ENCODE data around the gene WBP4. TPM values are rescaled to one million over a fixed set of nuclear protein-coding genes. Genes with fewer than 3 reads are reported as not detected.

Gene WBP4
- total and polyA plus RNA-seq, 9 of the 15 experiments (the other 6 are each of a cell fraction or from before 2014, with no cell fraction given) = 5.5 to 12.2 (median 7.9) TPM

- TF ChIP-seq ZSCAN32 (CRISPR knock-in tag; IDR thresholded peaks at IDR 0.05) = no peak
- no peak for TF ChIP-seq ETV5 (CRISPR knock-in tag; IDR thresholded peaks at IDR 0.05; ENCODE audit: low read depth)
- no peak for TF ChIP-seq MCM2 (IDR thresholded peaks at IDR 0.05; ENCODE audit: low read depth)
- TF ChIP-seq POLR2AphosphoS2 (IDR thresholded peaks at IDR 0.05; ENCODE audit: low read length) = no peak
- TF ChIP-seq MED1 (CRISPR knock-in tag; IDR thresholded peaks at IDR 0.05; ENCODE audit: borderline replicate concordance) = no peak
- TF ChIP-seq BRF1 (IDR thresholded peaks at IDR 0.05; ENCODE audit: borderline replicate concordance, extremely low read depth, insufficient read length) = no peak
- TF ChIP-seq SRSF7 (optimal IDR thresholded peaks at IDR 0.05; ENCODE audit: low read depth, low read length) = no peak
- TF ChIP-seq POLR3A (IDR thresholded peaks at IDR 0.05; ENCODE audit: borderline replicate concordance, extremely low read depth, insufficient read depth, insufficient read length) = no peak
- TF ChIP-seq ZNF511 (CRISPR knock-in tag; IDR thresholded peaks at IDR 0.05) = no peak
- no peak for TF ChIP-seq KLF13 (tag; IDR thresholded peaks at IDR 0.05; ENCODE audit: borderline replicate concordance, low read depth)
- TF ChIP-seq TRIM25 (IDR thresholded peaks at IDR 0.05; ENCODE audit: borderline replicate concordance) = no peak
- peak; percentile 39; the same call in 1 of the 2 replicates for TF ChIP-seq SMARCE1 (IDR thresholded peaks at IDR 0.05)
- no peak for TF ChIP-seq ZNF174 (CRISPR knock-in tag; IDR thresholded peaks at IDR 0.05)
- no peak for TF ChIP-seq HSF4 (CRISPR knock-in tag; IDR thresholded peaks at IDR 0.05; ENCODE audit: borderline replicate concordance)
- peak; percentile 89 for TF ChIP-seq POLR2G (IDR thresholded peaks at IDR 0.05; ENCODE audit: low read depth, low read length)
- no peak for TF ChIP-seq PML (IDR thresholded peaks at IDR 0.05; ENCODE audit: low read length)
- no peak for TF ChIP-seq ZBTB5 (IDR thresholded peaks at IDR 0.05)
- TF ChIP-seq SIN3A (IDR thresholded peaks at IDR 0.05; ENCODE audit: borderline replicate concordance in 2 of 2, control insufficient read depth in 1 of 2, low read depth in 2 of 2, low read length in 2 of 2) = peak; percentile 12 to 17; a peak in 1 of 4 replicates
- TF ChIP-seq RB1 (IDR thresholded peaks at IDR 0.05; ENCODE audit: low read depth) = no peak
- no peak for TF ChIP-seq HDAC3 (IDR thresholded peaks at IDR 0.05; ENCODE audit: borderline replicate concordance, partially characterized antibody)
- TF ChIP-seq SMAD2 (IDR thresholded peaks at IDR 0.05; ENCODE audit: low read depth, low read length) = no peak
- TF ChIP-seq ZNF133 (CRISPR knock-in tag; IDR thresholded peaks at IDR 0.05) = no peak
- no peak for TF ChIP-seq KAT2B (IDR thresholded peaks at IDR 0.05; ENCODE audit: low read depth, low read length)
- no peak for TF ChIP-seq KLF10 (CRISPR knock-in tag; IDR thresholded peaks at IDR 0.05)
- TF ChIP-seq NUFIP1 (IDR thresholded peaks at IDR 0.05; ENCODE audit: partially characterized antibody) = no peak
- no peak for TF ChIP-seq ZNF124 (CRISPR knock-in tag; IDR thresholded peaks at IDR 0.05)
- TF ChIP-seq GTF2A2 (tag; IDR thresholded peaks at IDR 0.05) = no peak
Measured at GRCh38 chr13:41060082-41060723, 1.1 kb upstream of the WBP4 start (continued).

All from K562 (cell line).